Sigmoid colon (tissue), 3 donors: Measurements from ENCODE around the gene ABCG2.

Experiments
- POLR2A ChIP-seq, 2 donors: fragments of 450-650 bp; IDR thresholded peaks; one replicate each; pipeline ENCODE4 v1.6.1; 2016; ENCODE audit warnings: antibody characterized with exemption in 2 of 2, mild to moderate bottlenecking in 2 of 2, moderate library complexity in 2 of 2
- TF ChIP-seq, protein P1 (sequence below), 4 experiments: fragments of 450-650 bp in 3 of 4; fragments of 200-600 bp in 1 of 4; IDR thresholded peaks; one replicate each; pipeline ENCODE4 v1.5.1; 2016 to 2019; ENCODE audit warnings: antibody characterized with exemption in 4 of 4, mild to moderate bottlenecking in 3 of 4, moderate library complexity in 2 of 4

DNA sequence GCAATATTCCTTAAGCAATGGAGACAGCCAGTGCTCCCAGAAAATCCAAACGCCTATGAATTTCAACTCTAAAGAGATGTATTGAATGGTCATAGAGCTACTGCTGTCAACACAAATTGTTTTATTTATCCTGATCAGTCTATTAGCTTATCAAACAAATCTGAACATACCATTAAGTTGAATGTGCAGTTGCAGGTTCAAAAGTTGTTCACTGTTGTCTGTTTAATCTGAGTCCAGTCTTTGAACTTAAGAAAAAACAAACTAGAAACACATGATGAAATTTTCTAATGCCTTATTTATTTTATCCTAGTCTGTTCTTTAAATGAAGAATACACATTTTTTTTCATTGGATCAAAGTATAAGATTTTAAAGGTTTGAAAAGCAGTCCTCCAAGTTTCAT lies 77.8 kb downstream of the ABCG2 start:
- TF ChIP-seq, protein P1, sequence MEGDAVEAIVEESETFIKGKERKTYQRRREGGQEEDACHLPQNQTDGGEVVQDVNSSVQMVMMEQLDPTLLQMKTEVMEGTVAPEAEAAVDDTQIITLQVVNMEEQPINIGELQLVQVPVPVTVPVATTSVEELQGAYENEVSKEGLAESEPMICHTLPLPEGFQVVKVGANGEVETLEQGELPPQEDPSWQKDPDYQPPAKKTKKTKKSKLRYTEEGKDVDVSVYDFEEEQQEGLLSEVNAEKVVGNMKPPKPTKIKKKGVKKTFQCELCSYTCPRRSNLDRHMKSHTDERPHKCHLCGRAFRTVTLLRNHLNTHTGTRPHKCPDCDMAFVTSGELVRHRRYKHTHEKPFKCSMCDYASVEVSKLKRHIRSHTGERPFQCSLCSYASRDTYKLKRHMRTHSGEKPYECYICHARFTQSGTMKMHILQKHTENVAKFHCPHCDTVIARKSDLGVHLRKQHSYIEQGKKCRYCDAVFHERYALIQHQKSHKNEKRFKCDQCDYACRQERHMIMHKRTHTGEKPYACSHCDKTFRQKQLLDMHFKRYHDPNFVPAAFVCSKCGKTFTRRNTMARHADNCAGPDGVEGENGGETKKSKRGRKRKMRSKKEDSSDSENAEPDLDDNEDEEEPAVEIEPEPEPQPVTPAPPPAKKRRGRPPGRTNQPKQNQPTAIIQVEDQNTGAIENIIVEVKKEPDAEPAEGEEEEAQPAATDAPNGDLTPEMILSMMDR (IDR thresholded peaks at IDR 0.05): no peak
- TF ChIP-seq POLR2A (IDR thresholded peaks at IDR 0.05): no peak
